GM23248 (cell line): Measurements from ENCODE around the gene KCTD10.

Experiments used
- EZH2 ChIP-seq: fragments of 200-600 bp; sonication (generic); IDR thresholded peaks from 2 replicates; pipeline ENCODE4 v1.6.1; 2018; ENCODE audit warnings: antibody characterized with exemption, mild to moderate bottlenecking; ENCODE audit not compliant: insufficient read depth, poor library complexity, severe bottlenecking
- EZH2phosphoT487 ChIP-seq: fragments of 200-600 bp; sonication (generic); IDR thresholded peaks from 2 replicates; pipeline ENCODE4 v1.6.1; 2018; ENCODE audit warnings: antibody characterized with exemption, moderate library complexity, mild to moderate bottlenecking, low read depth; ENCODE audit not compliant: insufficient read depth

- no peak for TF ChIP-seq EZH2
- no peak for TF ChIP-seq EZH2phosphoT487
These were observed 29.6 kb downstream of the KCTD10 start for GRCh38 chr12:109447482-109447881.
